ENCODE data around the gene CFAP73.

GRCh38 chr12:113134071-113134470 is 15.5 kb upstream of the CFAP73 start:
- TF ChIP-seq CTCF (IDR thresholded peaks at IDR 0.05 in 2 of 3, conservative IDR thresholded peaks at IDR 0.05 in 1 of 3; ENCODE audit: borderline replicate concordance in 1 of 3, insufficient read depth in 1 of 3, low read depth in 2 of 3, low read length in 2 of 3) (no peak), SIN3A (IDR thresholded peaks at IDR 0.05; ENCODE audit: low read depth) (no peak), POLR2A (IDR thresholded peaks at IDR 0.05; ENCODE audit: borderline replicate concordance, extremely low read depth, insufficient read depth, insufficient read length) (no peak)

All from HCT116 (cell line).